Right kidney (tissue), 1 donor: ENCODE results near the gene RCAN2.

Source experiments
- DNase-seq: peaks from one replicate; pipeline ENCODE4 v3.0.0-alpha.2; 2016

Gene RCAN2

DNA sequence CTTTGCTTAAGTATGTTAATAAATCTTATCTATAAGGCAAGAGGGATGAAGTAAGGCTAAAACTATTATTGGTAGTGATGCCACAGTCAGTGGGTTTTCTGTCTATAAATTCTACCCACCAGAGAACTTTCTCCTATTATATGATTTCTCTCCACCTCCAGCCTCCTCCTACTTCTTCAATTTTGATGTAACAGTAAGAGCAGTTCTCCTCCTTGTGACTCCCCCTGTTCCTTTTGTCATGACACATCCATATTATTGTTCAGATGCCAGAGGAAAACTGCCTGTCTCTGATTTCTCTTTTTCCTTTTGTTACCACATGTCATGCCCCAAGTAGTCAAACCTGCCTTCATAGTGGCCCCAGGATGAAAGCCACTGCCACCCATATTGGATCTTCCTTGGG lies 9.1 kb upstream of the RCAN2 start:
- no peak for DNase-seq

DNA sequence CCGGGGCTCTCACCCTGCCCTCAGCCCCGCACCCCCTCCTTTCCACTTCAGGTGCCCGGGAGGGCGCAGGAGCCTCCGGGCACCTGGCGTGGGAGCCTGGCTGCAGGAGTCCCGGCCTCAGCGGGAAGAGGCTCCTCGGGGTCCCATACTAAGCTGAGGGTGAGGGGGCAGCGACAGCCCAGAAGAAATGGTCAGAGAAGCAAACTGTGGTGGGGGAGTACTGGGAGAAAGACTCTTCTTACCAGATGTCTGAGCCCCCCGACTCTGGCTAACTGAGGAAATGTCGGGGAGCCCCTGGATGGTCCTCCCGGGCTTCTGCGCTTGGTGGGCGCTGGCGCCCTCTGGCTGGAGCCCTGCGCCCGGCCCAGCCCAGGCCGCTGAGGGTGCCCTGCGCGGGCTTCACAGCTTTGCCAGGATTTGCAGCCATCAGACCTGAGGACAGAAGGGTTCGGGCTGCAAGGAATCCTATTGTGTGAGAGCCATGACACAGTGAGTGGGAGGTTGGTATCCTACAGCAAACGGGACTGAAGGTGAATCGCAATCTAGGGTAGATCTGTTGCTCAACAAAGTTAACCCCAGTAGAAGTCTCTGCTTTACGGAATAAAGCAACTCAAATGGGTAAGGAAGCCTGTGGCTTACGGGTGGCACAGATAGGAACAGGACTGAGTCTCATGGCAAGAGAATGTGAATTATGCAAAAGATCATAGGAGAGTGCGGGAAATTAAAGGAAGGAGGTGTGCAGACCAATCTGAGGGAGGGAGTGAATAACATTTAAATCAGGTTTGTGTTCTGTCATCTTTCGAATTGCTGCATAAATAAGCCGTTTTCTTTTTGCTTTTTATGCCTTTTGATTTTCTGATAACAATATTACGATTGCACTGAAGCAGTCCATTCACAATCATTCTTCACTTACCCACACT lies 639 bp upstream of the RCAN2 start:
- peak; percentile 86 for DNase-seq

- DNase-seq, result peak; percentile 73
Measured at GRCh38 chr6:46490425-46491200, 636 bp downstream of the RCAN2 start.

DNA sequence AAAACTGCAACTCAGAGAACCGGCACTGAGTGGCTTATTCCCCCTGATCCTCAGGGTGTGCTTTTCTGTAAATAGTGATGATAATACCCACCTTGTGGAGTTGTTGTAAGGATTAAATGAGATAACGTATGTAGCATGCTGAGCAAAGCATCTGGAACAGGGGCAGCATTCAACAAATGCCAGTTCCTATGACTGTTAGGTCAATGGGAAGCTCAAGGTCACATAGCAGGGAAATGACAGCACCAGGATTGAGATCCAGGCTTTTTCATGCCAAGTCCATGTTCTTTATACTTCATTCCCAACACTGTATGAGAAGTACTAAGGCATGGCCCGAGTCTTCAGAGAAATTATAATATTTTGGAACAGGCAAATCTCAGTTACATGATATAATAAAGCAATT lies 5.1 kb downstream of the RCAN2 start:
- no peak for DNase-seq

DNA sequence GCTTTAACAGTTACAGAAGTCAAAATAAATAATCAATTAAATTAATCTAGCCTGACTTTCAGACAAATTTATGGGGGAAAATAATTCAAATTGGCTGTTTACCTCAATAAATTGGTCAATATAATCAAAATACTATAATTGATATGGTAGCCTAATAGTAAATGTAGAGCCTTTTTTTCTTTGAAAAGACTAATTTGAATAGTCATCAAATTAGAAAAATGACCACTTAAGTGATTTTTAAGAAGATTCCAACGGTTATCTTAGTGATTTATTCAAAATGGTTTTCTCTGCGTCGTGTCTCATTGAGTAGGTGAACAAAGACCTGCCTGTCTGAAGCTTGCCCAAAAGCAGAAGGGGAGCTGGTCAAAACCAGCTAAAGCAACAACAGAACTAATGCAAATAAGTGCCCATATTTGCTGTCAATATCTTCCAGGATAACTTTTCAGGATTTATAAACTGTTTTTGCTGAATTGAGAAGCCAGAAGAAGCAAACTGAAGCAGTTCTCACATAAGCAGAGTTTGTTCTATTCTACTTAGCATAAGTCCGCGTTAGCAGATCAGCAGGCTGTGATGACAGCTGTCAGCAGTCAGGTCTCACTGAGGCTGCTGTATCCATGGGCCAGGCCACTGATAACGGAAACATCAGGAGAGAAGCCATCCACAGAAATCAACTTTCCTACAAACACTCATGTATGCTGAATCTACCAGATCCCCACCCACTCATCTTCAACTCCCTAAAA lies 7.0 kb downstream of the RCAN2 start:
- no peak for DNase-seq

- no peak for DNase-seq
Measured at GRCh38 chr6:46476301-46476700, 14.9 kb downstream of the RCAN2 start.

DNA sequence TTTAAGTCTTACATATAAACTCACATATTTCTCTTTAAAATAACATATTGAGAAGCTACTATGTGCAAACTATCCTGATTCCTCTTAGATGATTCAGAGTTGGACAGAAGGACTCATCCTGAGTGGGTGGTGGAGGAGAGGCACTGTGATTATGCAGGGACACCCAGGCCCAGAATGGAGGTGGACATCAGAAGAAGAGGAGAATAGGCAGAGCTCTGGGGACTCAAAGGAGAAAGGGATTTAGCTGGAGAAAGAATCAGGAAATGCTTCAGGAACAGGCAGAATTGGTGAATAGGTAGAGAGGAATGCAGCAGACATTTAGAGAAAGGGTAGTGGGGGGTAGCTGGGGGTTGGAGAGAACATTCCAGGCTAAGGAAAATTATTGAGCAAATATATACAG lies 17.4 kb downstream of the RCAN2 start:
- no peak for DNase-seq

GRCh38 chr6:46472243-46472642 lies 19.0 kb downstream of the RCAN2 start:
- no peak for DNase-seq

DNA sequence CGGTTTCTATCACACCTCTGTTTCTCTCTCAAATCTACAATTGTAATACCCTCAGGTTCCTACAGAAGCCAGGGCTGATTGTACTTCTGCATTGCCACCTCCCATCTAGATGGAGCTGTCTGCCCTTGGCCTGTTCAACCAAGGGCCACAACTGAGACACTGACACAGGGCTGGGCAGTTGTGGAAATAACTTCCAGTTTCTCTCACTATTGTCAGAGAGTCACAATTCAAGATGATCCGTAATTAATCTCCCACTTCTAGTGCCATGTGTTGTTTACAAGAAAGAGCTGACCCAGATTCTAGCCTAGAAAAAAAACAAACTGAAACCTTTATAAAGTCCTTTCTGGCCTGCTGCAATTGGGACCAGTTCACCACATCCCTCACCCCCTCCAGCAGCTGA lies 22.2 kb downstream of the RCAN2 start:
- DNase-seq, result no peak

DNA sequence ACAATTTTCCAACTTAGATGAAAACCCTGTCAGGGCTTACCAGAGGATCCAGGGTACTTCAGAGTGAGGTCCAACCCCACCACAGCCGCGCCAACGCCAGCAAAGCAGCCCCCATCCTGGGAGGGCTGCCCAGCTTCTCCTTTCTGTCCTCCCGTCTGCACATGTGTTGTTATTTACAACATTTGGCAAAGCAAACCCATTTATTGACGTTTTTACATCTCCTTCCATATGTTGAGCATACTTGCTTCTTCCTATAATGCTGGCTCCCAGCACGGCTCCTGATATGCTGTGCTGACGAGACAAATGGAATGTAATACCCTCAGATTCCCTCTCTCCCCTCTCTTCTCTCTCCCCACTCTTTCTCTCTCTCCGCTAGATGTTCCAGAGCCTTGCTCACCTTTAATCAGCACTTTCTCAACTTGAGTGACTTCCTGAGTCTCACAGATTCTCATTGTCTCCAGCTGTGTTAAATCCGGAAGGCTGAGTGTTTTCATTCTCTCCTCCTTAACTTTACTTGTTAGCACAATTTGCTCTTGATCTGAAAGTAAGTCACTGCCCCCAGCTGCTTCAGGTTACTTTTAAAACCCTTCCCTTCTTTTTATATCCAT lies 22.7 kb downstream of the RCAN2 start:
- DNase-seq, result peak; percentile 14

DNA sequence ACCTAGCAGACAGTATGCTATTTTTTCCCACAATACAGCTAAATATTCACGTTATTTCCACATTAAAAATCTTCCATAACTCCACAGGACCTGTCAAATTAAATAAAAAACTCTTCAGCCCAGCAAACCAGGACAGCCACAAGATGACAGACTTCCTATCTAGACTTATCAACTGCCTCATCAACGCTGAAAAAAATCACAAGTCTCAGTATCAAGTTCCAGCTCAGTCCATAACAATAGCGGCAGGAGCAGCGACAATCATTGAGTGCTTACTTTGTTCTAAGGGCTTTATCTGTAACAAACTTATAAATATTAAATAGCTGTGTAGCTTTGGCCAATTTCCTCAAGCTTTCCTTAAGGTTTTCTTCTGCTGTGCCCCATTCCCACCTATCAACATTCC lies 24.7 kb downstream of the RCAN2 start:
- DNase-seq, result no peak

DNA sequence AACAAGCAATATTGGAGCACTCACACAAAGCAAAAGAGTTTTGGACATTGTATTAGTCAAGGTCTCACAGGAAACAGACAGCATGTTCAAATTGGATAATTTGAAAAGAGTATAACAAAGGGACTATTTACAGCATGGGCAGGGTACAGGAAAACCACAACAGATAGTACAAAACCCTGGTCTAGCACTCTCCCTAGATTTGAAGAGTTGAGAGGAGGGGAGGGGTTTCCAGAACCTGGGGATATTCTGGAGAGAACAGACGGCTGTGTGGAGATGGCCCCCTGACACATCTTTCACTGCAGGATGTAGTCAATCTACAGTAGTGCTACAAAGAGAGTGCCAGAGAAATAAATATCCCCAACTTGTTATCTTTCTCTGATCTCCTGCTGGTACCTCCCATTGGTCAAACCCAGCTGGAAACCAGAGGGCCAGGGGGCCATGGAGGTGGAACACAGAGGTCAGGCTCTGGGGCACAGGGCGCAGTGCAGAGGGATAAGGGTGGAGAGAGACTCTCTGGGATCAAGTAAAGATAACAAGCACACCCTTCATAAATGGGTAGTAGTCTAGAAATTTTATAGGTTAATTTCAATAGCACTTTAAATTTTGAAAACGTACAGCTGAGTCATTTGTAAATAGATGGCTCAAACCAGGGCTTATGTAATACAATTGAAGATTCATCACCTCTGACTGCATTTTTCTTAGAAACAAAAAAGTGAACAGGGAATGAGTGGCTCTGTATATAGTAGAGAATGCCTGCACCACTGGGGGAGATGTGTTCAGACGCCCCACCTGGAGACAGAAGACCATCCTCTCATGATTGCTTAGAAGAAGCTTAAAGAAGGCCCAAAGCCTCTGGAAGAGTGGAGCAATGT lies 25.7 kb downstream of the RCAN2 start:
- no peak for DNase-seq

GRCh38 chr6:46456297-46456696 lies 35.0 kb downstream of the RCAN2 start:
- DNase-seq, result no peak

GRCh38 chr6:46454691-46455090 lies 36.6 kb downstream of the RCAN2 start:
- DNase-seq, result no peak

DNA sequence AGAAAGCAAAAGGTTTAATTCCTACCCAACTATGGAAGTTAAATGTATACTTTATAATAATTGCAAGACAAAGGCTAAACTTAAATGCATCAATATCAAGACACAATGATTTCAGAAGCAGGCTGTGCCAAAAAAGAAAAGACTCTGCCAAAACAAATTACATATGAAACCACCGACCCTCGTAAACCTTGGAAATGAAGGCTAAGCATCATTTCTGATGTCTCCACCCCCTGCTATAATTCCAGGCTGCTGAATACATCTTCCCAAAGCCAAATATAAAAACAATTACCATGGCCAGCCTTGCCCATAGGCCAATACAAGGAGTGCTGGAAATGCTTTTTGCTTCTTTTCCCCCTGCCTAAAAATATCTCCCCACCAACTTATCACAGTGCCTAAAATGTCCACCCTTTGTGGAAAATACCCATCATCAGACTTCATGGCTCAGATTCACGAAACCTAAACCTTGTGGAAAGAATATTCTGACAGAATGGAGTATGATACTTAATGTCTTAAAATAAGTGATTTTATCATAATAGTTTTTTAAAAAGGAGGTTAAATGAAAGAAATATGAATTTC lies 37.4 kb downstream of the RCAN2 start:
- no peak for DNase-seq

- no peak for DNase-seq
Measured at GRCh38 chr6:46453216-46453615, 38.0 kb downstream of the RCAN2 start.

DNA sequence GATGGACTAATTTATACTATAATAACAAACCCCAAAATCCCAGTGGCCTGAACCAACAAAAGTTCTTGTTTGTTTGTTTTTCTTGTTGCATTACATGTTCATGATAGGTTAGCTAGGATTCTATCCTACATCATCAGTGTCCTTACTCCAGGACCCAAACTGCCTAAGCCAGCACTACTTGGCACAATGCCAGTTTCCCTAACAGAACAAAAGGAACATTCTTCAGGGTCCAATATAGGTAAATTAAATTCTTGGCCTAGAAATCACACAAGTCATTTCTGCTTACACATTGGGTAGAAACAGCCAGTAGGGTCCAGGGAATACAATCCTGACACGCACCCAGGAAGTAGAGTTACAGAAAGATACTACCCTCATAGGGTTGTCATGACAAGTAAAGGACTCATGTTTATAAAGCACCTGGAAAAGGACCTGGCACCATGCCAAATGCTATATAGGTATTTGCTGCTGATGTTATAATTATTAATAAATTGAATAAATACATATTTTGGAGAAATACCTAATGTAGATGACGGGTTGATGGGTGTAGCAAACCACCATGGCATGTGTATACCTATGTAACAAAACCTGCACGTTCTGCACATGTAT lies 38.8 kb downstream of the RCAN2 start:
- DNase-seq, result no peak

DNA sequence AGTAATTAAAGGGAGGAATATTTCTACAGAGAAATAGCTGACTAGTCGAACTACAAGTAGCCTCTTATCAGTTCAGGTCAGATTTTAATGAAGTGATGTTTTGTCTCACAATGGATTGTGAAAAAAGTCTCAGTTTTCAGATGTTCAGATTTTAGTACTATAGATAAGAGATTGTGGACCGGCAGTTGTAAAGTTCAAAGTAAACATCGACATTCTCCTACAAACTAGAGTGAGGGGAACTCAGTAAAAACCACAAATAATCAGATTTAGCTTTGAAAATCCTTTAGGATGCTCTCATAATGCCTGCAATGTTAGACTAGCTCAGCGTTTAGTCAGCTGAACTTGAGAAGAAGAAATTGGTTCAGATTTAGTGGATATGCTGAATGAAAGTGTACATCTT lies 39.9 kb downstream of the RCAN2 start:
- DNase-seq, result no peak

DNA sequence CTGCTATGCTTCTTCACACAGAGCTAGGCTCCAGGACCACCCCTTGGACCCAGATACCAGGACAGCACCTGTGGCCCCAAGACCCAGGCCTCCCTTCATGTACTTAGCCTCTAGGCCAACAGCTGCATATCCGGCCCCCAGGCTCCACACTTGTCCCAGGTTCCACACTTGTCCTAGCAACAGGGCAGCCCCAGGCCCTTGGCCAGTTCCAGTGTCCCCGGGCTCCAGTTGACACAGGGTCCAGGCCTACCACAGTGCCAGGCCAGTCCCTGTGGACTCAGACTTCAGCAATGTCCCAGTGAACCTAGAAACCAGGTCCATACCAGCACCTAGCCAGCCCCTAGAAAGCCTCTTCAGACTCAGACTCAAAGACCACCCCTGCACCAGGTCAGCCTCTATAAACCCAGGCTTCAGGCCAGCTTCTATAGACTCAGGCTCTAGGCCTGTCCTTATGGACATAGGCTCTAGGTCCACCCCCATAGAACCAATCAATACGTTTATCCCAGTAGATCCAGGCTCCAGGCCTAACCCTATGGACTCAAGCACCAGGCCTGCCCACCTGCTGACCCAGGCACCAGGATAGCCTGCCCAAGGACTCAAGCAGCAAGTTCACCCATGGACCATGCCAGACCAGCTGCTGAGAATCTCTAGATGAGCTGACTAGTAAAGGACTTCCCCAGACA lies 46.3 kb downstream of the RCAN2 start:
- DNase-seq, result no peak

- no peak for DNase-seq
Measured at GRCh38 chr6:46443623-46444022, 47.6 kb downstream of the RCAN2 start.
